MV-4-11 (cell line): ENCODE results near the gene DSCAM.
"Not testable (repeated sequence)": the region's sequence is repeated elsewhere in the genome, so short reads cannot be mapped to it uniquely, and the experiment has no call there.

Experiments used
- DNase-seq: peaks from one replicate; lab custom pipeline; 2025; lab: John Stamatoyannopoulos, UW

The DSCAM gene

DNA sequence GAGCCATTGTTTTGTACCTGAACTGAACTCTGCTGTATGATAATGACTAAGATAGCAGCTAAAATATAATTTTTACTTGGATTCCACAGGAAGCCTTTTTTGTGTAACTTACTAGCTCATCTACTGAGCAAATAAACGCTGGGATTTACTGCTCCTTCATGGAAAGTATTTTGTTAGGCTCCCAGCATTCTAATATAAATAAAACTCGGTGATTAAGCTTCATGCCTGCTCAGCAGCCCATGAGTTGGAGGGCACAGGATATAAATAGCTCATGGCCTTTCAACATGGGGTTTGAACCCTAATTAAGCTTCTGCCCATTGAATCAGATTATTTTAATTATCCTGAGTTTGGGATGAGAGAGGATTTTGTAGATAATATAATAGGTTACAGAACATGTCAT is 799.7 kb downstream of the DSCAM start:
- no peak for DNase-seq

DNA sequence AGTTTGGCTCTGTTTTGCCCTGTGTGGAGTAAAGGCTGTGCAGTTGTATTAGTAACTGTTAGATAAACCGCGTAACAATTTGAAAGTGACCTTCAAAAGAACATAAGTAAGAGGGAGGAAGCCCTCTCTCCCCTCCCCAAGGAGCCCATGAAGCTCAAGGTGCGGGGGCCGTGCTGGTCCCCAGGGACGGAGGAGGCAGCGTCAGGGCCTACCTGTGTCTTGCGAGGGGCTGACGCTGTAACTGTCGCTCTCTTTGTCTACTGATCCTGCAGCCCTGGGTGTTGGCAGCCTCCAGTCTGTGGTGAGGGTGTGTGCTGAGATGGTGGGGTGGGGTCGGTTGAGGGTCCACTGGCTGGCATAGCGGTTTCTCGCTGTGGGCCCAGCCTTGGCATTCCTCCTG is 803.1 kb downstream of the DSCAM start:
- DNase-seq = no peak

- no peak for DNase-seq
Measured at GRCh38 chr21:40043423-40043822, 803.5 kb downstream of the DSCAM start.

GRCh38 chr21:40041446-40041845 is 805.5 kb downstream of the DSCAM start:
- DNase-seq = no peak

DNA sequence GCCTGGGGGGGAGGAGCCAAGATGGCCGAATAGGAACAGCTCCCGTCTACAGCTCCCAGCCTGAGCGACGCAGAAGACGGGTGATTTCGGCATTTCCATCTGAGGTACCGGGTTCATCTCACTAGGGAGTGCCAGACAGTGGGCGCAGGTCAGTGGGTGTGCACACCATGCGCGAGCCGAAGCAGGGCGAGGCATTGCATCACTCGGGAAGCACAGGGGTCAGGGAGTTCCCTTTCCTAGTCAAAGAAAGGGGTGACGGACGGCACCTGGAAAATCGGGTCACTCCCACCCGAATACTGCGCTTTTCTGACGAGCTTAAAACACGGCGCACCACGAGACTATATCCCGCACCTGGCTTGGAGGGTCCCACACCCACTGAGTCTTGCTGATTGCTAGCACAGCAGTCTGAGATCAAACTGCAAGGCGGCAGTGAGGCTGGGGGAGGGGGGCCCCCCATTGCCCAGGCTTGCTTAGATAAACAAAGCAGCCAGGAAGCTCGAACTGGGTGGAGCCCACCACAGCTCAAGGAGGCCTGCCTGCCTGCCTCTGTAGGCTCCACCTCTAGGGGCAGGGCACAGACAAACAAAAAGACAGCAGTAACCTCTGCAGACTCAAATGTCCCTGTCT is 813.7 kb downstream of the DSCAM start:
- DNase-seq = not testable (repeated sequence)

DNA sequence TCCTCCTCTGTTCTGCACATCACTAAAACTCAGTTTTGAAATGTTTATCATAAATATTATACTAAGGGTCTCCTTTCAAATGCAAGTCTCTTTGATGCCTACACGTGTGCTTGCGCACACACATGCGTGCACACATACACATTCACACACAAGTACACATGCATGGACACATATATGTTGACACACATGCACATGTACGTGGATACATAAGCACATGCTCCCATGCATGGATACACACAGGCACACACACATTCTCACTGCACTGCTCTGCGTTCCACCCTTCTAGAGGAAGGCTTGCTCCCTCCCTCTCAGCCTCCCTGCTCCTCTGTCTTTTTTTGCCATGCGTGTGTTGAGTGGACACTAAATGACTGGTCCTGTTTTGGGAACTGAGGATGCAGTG is 817.1 kb downstream of the DSCAM start:
- DNase-seq = no peak

GRCh38 chr21:40028393-40028792 is 818.6 kb downstream of the DSCAM start:
- not testable (repeated sequence) for DNase-seq

GRCh38 chr21:40021558-40022351 is 825.2 kb downstream of the DSCAM start:
- DNase-seq = no peak

DNA sequence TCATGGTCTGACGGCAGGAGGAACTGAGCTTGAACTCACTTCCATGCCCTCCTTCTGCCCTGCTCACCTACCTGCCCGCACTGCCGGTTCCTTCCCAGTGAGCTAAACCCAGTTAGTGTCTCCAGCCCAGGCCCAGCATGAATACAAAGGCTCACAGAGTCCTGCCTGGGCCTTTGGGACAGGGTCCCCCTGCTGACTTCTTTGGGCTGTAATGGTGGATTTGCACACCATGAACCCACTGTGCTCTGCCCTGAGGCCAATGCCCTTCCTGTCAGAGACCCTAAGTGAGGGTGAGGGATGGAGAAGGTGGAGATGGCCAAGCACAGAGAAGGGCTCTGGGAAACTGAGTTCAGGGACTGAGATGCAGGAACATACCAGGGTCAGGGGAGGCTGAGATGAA is 826.3 kb downstream of the DSCAM start:
- DNase-seq = no peak

- no peak for DNase-seq
Measured at GRCh38 chr21:40018871-40019475, 828.0 kb downstream of the DSCAM start.

DNA sequence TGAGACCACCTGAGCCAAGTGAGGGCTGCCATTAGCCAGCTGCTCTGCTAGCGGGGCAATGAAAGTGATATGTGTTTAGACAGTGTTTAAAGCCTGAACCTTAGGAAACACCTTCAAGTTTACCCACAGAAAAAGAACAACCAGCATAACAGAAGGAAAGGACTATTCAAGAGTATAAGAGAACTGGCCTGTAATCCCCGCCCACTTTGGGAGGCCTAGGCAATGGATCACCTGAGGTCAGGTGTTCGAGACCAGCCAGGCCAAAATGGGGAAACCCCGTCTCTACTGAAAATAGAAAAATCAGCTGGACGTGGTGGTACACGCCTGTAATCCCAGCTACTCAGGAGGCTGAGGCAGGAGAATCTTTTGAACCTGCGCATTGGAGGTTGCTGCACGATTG is 830.3 kb downstream of the DSCAM start:
- DNase-seq = no peak

DNA sequence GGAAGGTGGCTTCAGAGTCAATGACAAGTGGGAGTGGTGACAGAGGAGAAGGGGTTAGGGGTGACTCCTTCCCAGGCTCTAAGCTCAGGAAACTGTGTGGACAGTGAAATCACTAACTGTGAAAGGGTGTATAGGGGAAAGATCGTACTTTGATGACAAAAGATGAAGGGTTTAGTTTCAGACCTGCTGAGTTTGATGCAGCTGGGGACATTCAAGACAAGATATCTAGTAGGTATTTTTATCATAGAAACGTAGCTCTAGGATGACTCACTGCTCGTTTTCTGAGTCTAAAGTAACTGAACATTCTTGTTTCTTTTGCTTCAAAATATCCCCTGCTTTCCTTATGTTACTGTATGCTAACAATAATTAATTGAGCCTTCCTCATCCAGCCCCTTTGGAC is 830.7 kb downstream of the DSCAM start:
- no peak for DNase-seq

GRCh38 chr21:40015818-40016217 is 831.1 kb downstream of the DSCAM start:
- no peak for DNase-seq

GRCh38 chr21:40014394-40014793 is 832.6 kb downstream of the DSCAM start:
- no peak for DNase-seq

GRCh38 chr21:40013001-40013735 is 833.8 kb downstream of the DSCAM start:
- no peak for DNase-seq

DNA sequence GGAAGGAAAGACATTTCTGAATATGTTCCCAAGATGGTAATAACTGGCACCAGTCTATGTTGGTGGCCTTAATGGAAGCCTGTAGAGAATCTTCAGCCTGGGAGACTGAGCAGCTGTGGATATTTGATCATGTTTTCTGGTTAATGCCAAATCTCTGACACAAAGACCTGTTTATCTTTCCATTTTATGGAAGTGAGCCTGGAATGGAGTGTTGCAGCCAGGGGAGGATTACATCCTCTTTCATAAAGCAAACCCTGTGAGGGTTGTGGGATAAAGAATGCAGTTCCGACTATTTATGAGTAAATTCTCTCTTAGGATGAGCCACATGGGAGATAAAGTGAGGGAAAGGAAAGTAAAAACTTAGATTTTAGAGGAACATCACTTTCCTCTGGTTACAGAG is 835.6 kb downstream of the DSCAM start:
- no peak for DNase-seq

DNA sequence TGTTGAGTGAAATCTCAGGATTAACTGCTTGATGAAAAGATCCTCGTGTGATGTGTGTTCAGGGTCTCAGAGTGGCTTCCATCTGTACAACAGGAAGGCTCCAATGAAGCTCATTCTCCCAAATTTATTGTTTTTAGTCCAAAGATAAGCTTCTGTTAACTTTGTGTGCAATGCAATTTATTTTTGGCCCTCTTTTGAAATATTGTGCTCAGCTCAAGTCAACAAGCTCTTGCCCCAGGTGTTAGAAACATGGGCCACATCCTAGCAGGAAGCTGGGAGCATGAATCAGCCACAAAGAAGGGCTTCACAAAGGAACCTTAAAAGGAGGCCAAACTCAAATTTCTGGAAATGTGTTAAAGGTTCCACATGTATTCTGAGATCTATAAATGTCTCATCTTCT is 844.0 kb downstream of the DSCAM start:
- no peak for DNase-seq

DNA sequence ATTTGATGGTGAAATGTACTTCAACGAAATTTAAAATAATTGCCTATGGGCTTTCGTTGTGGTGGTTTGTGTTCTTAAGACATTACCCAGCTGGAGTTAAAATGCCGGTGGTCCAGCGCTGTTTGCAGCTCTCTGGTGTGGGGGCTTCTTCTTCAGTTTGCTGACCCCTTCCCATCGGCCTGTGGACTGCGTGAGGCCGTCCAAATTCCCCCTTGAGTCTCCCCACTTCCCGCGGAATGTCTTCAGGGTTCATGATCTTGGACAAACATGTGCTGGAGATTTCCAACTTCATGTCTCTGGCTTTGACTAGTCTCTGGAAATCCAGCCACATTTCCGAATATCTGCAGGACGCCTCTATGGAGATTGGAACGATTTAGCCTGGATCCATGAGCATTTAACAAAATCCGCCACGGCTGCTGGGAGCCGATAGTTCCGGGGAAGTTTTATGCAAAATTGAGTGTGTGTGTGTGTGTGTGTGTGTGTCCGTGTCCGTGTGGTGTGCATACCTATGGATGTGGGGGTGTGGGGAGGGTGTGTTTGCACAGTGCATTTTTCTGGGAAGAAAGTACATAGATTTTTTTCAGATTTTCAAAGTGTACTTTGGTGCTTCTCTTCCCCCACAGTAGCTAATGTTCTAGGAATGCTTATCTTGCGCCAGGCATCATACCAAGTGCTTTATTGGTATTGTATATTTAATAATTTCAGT is 862.5 kb downstream of the DSCAM start:
- DNase-seq = no peak

DNA sequence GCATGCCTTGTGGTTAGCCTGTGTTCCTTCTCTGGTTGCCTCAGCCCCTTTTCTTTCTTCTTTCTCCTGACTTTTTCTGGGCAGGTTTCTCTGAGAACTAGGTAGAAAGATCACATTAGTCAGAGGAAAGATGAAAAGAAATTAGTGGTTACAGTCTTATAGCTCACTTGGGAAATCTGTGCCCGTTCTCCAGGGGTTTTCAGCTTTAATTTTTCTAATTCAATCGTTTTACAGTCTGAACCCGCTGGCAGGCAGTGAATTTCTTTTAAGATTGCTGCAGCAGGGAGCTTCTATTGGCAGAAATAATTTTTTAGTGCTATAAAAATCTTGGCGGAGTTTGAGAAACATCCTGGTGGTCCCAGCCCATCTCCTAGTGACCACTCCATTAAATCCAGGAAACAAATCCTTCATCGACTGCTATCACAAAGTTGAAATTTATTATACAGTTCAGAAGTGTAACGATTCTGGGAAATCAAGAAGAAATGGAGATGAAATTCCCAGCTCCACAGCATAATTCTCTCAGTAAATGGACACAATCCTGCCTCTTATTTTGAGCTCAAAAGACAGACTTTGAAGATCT is 866.6 kb downstream of the DSCAM start:
- DNase-seq = no peak

GRCh38 chr21:39979321-39979720 is 867.6 kb downstream of the DSCAM start:
- DNase-seq = no peak

- no peak for DNase-seq
Measured at GRCh38 chr21:39976800-39977199, 870.2 kb downstream of the DSCAM start.
